ENCODE data around the gene KDF1. TPM values are rescaled to one million over a fixed set of nuclear protein-coding genes. Genes with fewer than 3 reads are reported as not detected.

Gene KDF1
- total RNA-seq, 1 experiment from 2014 or later, result 23.0 TPM

DNA sequence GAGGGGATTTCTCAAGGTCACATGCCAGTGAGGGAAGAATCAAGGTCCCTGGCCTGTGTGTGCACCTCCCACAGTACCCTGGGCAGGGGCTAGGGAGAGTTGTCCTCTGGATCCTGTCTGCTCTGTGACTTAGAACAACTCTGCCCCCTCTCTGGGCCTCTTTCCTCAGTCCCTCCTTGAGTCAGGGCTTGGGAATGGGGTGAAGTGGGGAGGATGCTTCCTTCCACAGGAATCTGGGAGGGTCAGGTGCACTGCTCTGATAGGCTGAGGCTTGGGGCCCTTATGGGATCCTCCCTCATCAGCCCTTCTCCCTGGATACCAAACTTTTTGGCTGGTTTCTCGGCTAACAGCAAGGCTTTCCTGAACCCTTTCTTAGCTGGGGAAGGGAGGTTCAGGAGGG lies 35.8 kb upstream of the KDF1 start:
- H3K9me3 ChIP-seq (ENCODE audit: control insufficient read depth in 1 of 2, insufficient read depth in 1 of 2, low read depth in 1 of 2, low read length in 2 of 2), result no peaks in the 10 kb centered on the region
- no peaks in the 10 kb centered on the region for H3K27me3 ChIP-seq (ENCODE audit: insufficient read depth, low read length)
- no peak overlapping the region for H2AFZ ChIP-seq (ENCODE audit: low read depth, low read length, poor library complexity, severe bottlenecking)
- no peaks in the 10 kb centered on the region for H3K36me3 ChIP-seq (ENCODE audit: control insufficient read depth in 1 of 2, insufficient read depth in 2 of 2, low read length in 2 of 2)
- peaks cover 75 to 87% of the 10 kb centered on the region in 2 experiments for H3K4me1 ChIP-seq (ENCODE audit: control insufficient read depth in 1 of 2, insufficient read depth in 2 of 2, low read length in 2 of 2)
- peak overlapping the region; percentile 85 for H3K27ac ChIP-seq (ENCODE audit: low read depth, low read length)
- H4K20me1 ChIP-seq (ENCODE audit: insufficient read depth), result peaks cover 7% of the 10 kb centered on the region; the same call in 1 of the 2 replicates
- ATAC-seq (no peak), DNase-seq (ENCODE audit: low read depth, low spot score) (no peak)
- RAD21 ChIA-PET (ENCODE audit: low non-redundant PET in 1 of 2, low total read pairs in 2 of 2, uncharacterized antibody in 2 of 2, unreplicated experiment in 2 of 2), result interaction anchor here in 1 of 2 experiments (0.9 to 1.4 kb wide), 2 partner anchors 29 to 101 kb away, joined by 3 to 4 read pairs; no protein-coding TSS in a partner anchor
- H3K79me2 ChIP-seq (ENCODE audit: insufficient read depth, low read length), result peaks cover 33% of the 10 kb centered on the region
- BruUV-seq (replicated peaks), result no TSS peak
- CTCF ChIA-PET, result interaction anchor here (2.4 to 4.6 kb wide), 4 partner anchors 9 to 101 kb away, joined by 18 to 44 read pairs (median 32); no protein-coding TSS in a partner anchor
- intact Hi-C loops (cut with micrococcal nuclease), result loop anchor here (2.0 to 5.0 kb wide), 2 partner anchors 35 to 51 kb away; no protein-coding TSS in a partner anchor
- H3K9ac ChIP-seq (ENCODE audit: low read length), result peak overlapping the region; percentile 89
- TF ChIP-seq, protein P1, sequence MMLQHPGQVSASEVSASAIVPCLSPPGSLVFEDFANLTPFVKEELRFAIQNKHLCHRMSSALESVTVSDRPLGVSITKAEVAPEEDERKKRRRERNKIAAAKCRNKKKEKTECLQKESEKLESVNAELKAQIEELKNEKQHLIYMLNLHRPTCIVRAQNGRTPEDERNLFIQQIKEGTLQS (IDR thresholded peaks at IDR 0.05), result no peak
- TF ChIP-seq SIN3A (IDR thresholded peaks at IDR 0.05; ENCODE audit: low read depth) (no peak), EZH2phosphoT487 (IDR thresholded peaks at IDR 0.05; ENCODE audit: borderline replicate concordance) (no peak), CBX3 (IDR thresholded peaks at IDR 0.05; ENCODE audit: low read depth) (no peak), POLR2A (IDR thresholded peaks at IDR 0.05; ENCODE audit: borderline replicate concordance, extremely low read depth, insufficient read depth, insufficient read length) (no peak), ZFX (IDR thresholded peaks at IDR 0.05) (no peak), FOSL1 (IDR thresholded peaks at IDR 0.05; ENCODE audit: low read depth) (no peak), ZNF274 (IDR thresholded peaks at IDR 0.05; ENCODE audit: low read depth, low read length) (no peak), TCF7L2 (IDR thresholded peaks at IDR 0.05; ENCODE audit: borderline replicate concordance, extremely low read depth, insufficient read depth, insufficient read length) (no peak), EGR1 (IDR thresholded peaks at IDR 0.05; ENCODE audit: low read depth) (no peak), POLR2AphosphoS5 (IDR thresholded peaks at IDR 0.05; ENCODE audit: low read depth, low read length) (no peak; the same call in 1 of the 2 replicates), YY1 (IDR thresholded peaks at IDR 0.05; ENCODE audit: extremely low read depth, insufficient replicate concordance, low read depth, low read length) (no peak), SP1 (IDR thresholded peaks at IDR 0.05; ENCODE audit: low read depth) (no peak), RAD21 (IDR thresholded peaks at IDR 0.05; ENCODE audit: low read depth) (no peak), JUND (IDR thresholded peaks at IDR 0.05) (no peak)
- TF ChIP-seq, protein P2, sequence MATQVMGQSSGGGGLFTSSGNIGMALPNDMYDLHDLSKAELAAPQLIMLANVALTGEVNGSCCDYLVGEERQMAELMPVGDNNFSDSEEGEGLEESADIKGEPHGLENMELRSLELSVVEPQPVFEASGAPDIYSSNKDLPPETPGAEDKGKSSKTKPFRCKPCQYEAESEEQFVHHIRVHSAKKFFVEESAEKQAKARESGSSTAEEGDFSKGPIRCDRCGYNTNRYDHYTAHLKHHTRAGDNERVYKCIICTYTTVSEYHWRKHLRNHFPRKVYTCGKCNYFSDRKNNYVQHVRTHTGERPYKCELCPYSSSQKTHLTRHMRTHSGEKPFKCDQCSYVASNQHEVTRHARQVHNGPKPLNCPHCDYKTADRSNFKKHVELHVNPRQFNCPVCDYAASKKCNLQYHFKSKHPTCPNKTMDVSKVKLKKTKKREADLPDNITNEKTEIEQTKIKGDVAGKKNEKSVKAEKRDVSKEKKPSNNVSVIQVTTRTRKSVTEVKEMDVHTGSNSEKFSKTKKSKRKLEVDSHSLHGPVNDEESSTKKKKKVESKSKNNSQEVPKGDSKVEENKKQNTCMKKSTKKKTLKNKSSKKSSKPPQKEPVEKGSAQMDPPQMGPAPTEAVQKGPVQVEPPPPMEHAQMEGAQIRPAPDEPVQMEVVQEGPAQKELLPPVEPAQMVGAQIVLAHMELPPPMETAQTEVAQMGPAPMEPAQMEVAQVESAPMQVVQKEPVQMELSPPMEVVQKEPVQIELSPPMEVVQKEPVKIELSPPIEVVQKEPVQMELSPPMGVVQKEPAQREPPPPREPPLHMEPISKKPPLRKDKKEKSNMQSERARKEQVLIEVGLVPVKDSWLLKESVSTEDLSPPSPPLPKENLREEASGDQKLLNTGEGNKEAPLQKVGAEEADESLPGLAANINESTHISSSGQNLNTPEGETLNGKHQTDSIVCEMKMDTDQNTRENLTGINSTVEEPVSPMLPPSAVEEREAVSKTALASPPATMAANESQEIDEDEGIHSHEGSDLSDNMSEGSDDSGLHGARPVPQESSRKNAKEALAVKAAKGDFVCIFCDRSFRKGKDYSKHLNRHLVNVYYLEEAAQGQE (IDR thresholded peaks at IDR 0.05; ENCODE audit: low read depth), result no peak
- H3K9me2 ChIP-seq (ENCODE audit: insufficient read depth), result no peaks in the 10 kb centered on the region
- H3K4me2 ChIP-seq (ENCODE audit: low read length), result peak overlapping the region; percentile 90
- POLR2A ChIA-PET, result interaction anchor here (0.8 to 4.1 kb wide), 4 partner anchors 14 to 39 kb away, joined by 4 to 26 read pairs (median 14); partner anchors contain the start of gene TENT5B
- peak overlapping the region; percentile 84 to 85 for H3K4me3 ChIP-seq (replicated peaks in 1 of 2; ENCODE audit: low read depth in 1 of 2, low read length in 2 of 2)
